Cardiac atrium fibroblast (primary cell): ENCODE measurements around the gene KANSL1L. TPM values are rescaled to one million over a fixed set of nuclear protein-coding genes. Genes with fewer than 3 reads are reported as not detected.

Source experiments
- total RNA-seq: library from RNA; depleted of rRNA; stranded (reverse); fragments of >200 nt; gene quantifications from 2 replicates; pipeline ENCODE4 v1.2.3, GENCODE V29; 2015

The KANSL1L gene, protein sequence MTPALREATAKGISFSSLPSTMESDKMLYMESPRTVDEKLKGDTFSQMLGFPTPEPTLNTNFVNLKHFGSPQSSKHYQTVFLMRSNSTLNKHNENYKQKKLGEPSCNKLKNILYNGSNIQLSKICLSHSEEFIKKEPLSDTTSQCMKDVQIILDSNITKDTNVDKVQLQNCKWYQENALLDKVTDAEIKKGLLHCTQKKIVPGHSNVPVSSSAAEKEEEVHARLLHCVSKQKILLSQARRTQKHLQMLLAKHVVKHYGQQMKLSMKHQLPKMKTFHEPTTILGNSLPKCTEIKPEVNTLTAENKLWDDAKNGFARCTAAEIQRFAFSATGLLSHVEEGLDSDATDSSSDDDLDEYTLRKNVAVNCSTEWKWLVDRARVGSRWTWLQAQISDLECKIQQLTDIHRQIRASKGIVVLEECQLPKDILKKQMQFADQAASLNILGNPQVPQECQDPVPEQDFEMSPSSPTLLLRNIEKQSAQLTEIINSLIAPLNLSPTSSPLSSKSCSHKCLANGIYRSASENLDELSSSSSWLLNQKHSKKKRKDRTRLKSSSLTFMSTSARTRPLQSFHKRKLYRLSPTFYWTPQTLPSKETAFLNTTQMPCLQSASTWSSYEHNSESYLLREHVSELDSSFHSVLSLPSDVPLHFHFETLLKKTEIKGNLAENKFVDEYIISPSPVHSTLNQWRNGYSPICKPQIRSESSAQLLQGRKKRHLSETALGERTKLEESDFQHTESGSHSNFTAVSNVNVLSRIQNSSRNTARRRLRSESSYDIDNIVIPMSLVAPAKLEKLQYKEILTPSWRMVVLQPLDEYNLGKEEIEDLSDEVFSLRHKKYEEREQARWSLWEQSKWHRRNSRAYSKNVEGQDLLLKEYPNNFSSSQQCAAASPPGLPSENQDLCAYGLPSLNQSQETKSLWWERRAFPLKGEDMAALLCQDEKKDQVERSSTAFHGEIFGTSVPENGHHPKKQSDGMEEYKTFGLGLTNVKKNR
- total RNA-seq, result 4.3 and 5.5 TPM in 2 replicates

DNA sequence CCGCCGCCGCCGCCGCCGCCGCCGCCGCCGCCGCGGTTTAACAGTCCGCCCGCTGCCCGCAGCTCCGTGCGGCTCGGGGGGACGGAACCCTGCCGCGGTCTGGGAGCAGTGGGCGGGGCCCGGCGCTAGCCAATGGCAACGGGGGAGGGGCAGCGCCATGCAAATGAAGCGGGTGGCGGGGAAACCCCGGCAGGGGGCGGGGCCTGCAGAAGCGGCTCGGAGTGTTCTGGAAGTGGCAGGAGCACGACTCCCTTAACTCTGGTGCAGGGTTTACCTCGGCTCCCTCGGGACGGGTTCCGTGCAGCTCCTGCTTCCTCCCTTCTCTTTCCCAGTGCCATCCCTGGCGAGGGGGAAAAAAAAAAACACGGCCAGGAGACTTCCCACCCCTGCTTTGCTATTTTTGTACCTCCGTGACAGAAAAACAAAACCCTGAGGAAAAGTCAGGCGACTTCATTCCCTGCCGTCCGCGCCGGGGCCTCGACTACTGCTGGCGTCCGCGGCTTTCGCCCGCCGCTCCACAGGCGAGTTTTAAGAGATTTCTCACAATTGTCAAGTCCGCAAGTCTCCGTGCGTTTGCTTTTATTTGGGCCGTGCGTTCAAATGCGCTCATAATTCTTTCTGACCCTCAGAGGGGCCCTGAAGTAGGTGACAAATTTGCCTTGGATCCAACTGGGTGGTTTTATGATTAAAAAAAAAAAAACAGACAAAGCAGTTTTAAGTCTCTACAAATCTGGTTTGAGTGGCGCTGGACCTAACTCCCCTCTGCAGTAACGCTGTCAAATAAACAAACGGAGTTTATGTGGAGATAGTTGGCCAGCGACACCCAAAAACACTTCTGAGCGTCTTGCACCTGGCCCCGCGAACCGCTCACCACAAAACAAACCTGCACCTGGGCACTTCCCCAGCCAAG is at the start of gene KANSL1L:
KANSL1L (minus strand) TSS at position 101 of the 910 bp plus-strand sequence. CDS start 16,827 bp downstream, outside the sequence.

DNA sequence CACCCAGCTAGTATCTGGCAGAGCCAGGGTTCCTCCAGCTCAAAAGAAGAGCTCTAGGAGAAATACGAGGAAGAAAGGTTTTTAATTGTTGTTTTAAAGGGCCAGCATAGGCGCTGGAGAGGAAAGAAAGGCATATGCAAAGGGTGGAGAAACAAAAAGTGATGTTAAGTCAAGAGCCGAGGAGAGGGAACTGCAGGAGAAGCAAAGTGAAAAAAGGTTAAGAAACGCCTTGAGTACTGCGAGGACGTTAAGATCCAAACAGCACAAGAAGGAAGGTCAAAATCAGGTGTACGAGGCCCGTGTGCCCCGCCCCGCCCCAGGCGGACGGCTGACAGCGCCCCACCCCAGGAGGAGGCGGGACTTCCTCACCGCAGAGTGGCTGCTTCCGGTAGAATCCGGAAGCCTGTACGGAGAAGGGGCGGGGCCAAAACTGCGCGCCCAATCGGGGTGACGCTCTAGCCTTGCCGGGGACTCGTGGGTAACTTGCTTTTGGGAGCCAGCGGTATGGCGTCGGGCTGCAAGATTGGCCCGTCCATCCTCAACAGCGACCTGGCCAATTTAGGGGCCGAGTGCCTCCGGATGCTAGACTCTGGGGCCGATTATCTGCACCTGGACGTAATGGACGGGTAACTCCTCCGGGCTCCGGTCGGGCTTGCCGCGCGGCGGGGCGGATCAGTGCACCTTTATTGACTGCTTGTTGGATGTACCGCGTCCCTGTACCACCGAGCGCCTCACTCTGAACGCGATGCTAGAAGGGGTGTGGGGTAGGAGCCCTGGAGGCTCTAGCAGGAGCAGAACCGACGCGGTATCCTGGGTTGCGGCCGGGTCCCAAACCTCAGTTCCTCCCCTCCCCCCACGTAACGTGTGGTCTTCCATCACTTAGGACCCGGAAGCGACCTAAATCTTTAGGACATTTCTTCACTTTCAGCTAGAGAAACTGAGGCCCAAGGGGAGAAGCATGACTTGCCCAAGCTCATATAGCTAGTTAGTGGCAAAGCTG is 168.8 kb downstream of the KANSL1L start, which contains the start of gene RPE:
RPE (plus strand) TSS at position 481 of the 1,000 bp plus-strand sequence; CDS start at position 505, 24 bp downstream.

Other genes with a start within 250 kb of the KANSL1L start
- gene RPE, start 168.8 kb downstream of the KANSL1L start, total RNA-seq, result 60.1 and 97.7 TPM in 2 replicates
- not detected in 2 replicates for gene ACADL, start 54.0 kb upstream of the KANSL1L start, total RNA-seq
- gene MYL1, start 143.8 kb upstream of the KANSL1L start, total RNA-seq, result not detected in 2 replicates